CMK (cell line): ENCODE results near the gene TRIOBP.

Experiments used
- DNase-seq: peaks from one replicate; pipeline ENCODE4 v3.0.0-alpha.2; 2010; ENCODE audit warnings: low read depth

The TRIOBP gene

DNA sequence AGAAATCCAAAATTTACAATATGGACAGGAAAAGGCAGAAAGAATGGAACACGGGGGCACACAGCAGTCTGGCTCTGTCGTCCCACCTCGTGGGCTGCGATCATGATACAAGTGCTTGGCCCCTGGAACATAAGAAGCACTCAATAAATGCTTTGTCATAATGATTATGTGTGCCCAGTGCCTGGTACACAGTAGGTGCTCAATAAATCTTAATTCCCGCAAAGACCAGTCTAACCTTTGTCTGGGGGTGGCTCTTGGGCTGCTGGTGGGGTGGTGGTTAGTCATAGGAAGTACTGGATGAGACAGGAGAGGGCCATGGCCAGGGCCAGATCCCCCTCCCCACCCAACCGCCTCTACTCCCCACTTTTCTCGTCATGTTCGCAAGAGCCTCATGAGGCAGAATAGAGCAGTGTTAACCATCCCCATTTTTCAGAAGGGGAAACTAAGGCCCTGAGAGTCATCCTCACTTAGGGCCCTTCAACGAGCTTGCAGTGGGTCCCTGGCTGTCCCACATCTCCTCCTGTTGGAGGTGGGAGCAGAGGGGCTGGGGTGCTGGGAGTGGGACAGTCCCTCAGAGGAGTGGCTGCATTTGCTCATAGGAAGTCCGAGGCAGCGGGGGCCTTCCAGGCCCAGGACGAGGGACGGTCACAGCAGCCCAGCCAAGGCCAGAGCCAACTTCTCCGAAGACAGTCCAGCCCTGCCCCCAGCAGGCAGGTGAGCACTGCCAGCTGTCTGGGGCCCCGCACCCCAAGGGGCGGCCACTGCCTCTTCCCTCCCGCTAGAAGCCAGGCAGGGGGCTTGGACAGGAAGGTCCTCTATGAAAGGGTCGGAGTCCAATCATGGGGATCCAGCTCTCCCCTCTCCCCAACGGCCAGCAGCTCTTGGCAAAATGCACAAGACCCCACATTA is 36.1 kb downstream of the TRIOBP start:
- DNase-seq = no peak

- DNase-seq = no peak
These were observed 37.0 kb downstream of the TRIOBP start for GRCh38 chr22:37733625-37734401.

DNA sequence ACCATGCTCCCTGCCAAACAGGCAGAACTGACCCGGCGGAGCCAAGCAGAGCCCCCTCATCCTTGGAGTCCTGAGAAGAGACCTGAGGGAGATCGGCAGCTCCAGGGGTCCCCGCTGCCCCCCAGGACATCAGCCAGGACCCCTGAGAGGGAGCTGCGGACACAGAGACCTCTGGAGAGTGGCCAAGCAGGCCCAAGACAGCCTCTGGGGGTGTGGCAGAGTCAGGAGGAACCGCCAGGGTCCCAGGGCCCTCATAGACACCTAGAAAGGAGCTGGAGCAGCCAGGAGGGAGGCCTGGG is 37.5 kb downstream of the TRIOBP start:
- no peak for DNase-seq

GRCh38 chr22:37734964-37735451 is 38.2 kb downstream of the TRIOBP start:
- no peak for DNase-seq

GRCh38 chr22:37739035-37739434 is 42.2 kb downstream of the TRIOBP start:
- no peak for DNase-seq

- no peak for DNase-seq
These were observed 42.8 kb downstream of the TRIOBP start for GRCh38 chr22:37739611-37740049.

- DNase-seq = no peak
These were observed 43.8 kb downstream of the TRIOBP start for GRCh38 chr22:37740455-37741311.

DNA sequence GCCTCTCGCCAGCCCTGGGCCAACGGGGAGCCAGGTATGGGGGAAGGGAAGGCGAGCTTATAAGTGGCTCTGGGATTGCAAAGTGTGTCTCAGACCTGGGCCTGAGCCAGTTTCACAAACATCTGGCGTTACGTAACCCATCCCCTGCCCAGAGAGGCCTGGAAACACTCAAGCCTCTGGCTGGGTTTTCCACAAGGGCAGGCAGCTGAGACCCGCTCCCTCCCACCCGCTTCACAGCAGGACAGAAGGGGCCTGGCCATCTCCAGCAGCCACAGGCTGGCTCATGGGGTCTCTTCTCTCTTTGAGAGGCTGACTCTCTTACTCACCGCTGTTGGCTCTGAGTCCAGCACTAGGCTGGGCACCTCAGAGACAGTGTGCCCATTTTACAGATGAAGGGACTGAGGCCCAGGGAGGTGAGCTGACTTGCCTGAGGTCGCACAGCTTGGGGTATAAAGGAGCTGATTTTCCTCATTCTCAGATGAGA is 44.5 kb downstream of the TRIOBP start:
- DNase-seq = no peak

DNA sequence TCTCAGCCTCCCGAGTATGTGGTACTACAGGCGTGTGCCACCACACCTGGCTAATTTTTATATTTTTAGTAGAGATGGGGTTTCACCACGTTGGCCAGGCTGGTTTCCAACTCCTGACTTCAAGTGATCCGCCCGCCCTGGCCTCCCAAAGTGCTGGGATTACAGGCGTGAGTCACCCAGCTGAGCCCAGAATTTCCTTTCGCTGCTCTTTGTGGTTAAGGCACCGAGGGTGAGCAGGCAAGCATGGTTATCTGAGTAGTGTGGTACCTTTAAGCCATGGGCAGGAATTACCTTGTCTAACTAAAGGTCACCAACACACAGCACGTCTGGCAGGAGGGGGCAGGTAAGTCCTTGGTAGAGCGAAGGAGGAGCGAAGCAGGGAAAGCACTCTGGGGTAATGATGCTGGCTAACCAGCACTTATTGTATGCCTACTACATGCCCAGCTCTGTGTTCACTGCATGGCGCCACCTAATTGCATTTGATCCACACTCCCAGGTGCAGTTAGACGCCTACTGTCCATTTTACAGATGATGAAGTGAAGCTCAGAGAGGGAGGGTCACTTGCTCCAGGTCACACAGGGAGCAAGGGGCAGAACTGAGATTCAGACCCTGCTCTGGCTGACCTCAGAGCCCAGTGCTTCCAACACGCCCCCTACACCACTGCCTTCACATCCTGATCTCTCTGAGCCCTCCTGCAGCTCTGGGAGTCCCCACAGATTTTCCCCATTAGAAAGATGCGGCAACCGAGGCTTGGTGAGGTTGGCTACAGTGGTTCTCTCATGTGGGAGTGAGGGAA is 45.7 kb downstream of the TRIOBP start:
- DNase-seq = no peak

DNA sequence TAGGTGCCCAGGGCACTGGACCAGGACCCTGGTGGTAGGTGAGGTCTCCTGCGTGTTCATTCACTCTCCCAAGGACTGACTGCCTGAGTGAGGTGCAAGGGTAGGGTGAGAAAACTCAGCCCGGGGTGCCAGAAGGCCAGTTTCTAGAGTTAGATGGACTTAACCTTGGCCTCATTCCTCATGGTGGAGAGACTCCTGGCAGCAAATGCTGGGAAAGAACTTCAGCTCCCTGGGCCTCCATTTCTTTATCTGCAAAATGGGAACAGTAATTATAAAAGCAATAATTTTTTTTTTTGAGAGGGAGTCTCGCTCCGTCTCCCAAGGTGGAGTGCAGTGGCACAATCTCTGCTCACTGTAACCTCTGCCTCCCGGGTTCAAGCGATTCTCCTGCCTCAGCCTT is 47.7 kb downstream of the TRIOBP start:
- DNase-seq = no peak

DNA sequence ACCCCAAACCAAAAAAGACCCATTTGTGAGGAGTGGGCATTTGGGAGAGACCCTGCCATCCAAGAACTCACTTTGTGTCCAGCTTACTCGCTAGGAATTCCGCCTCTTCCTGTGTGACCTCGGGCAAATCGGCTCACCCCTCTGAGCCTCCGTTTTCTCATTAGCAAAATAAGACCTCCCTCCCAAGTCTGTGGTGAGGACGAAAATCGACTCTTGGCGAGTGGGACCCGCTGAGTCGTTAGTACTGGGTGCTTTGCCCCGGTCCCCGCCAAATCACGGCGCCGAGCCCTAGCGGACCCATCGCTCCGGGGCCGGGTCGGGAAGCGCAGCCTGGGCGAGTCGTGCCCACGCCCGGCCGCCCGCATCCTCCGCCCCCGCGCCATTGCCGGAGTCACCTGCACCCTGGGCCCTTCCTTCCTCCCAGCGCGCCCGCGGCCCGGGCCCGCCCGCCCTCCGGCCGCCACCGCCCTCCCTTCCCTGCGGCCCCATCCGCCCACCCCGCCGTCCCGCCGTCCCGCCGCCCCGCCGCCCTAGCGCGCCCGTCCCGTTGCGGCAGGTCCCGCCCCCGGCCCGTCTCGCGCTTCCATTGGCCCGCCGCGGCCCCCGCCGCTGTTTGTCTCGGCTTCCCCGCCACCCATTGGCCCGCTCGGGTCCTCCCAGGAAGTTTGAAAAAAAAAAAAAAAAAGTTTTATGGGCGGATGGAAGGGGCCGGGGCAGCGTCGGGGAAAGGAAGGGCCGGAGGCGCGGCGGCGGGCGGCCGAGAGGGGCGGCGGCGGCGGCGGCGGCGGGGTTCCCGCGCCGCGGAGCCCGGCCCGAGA is 48.9 kb downstream of the TRIOBP start:
- peak; percentile 54 for DNase-seq

- no peak for DNase-seq
These were observed 49.7 kb downstream of the TRIOBP start for GRCh38 chr22:37746366-37747079.

- no peak for DNase-seq
These were observed 50.3 kb downstream of the TRIOBP start for GRCh38 chr22:37747080-37747714.

DNA sequence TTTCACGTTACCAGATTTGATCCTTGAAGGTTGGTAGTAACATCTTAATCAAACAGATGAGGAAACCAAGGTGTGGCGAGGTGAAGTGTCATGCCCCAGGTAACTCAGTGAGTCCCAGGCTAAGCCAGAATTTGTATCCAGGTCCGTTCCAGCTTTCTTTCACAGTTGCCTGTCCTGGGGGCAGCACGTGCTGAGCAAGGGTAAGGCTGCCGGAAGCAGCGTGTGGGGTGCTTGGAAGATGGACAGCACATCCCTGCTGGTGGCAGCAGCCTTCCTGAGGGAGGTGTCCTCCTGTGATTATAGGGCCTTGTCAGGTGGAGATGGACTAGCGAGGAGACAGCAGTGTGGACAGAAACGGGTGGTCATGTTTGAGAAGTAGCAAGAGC is 50.9 kb downstream of the TRIOBP start:
- no peak for DNase-seq

DNA sequence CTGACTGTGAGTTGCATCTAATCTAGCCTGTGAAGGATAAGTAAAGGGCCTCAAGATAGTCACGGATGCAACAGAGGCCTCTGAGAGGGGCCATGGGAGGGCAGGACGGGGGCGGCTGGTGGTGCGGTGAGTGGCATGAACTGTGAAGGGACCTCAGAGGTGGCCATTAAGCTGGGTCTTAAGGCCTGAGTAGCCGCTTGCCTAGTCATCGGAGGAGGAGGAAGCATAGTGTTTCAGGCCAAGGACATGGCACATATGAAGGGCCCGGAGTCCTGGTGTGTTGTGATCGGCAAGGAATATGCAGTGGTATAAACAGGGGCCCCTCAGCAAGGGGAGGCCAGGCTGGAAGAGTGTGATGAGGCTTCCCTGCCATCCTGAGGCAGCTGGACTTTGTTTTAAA is 51.8 kb downstream of the TRIOBP start:
- no peak for DNase-seq

GRCh38 chr22:37749226-37749625 is 52.4 kb downstream of the TRIOBP start:
- DNase-seq = no peak

GRCh38 chr22:37749831-37750595 is 53.2 kb downstream of the TRIOBP start:
- DNase-seq = no peak

GRCh38 chr22:37750596-37751162 is 53.8 kb downstream of the TRIOBP start:
- no peak for DNase-seq
